ENCODE results near the gene ZCCHC13. TPM values are rescaled to one million over a fixed set of nuclear protein-coding genes. Genes with fewer than 3 reads are reported as not detected.

ZCCHC13 gene
- total and polyA plus RNA-seq, 9 of the 15 experiments (the other 6 are each of a cell fraction or from before 2014, with no cell fraction given): not detected

GRCh38 chrX:74277320-74277719 is 26.7 kb upstream of the ZCCHC13 start:
- in situ Hi-C loops (cut with MboI): no loop called here
- 94% methylated on average over 3 of the region's 3 CpGs for WGBS (ENCODE audit: insufficient coverage, low coverage, missing lambda C conversion rate)
- ATAC-seq: no peak; the same call in 2 of the 3 replicates
- Histone ChIP-seq H3K4me1 (replicated peaks in 1 of 2; ENCODE audit: control insufficient read depth in 2 of 2, insufficient read depth in 2 of 2, low read length in 2 of 2) (no peaks in the 10 kb centered on the region; a peak in 1 of 5 replicates), H3K4me2 (ENCODE audit: insufficient read depth, low read length) (no peak overlapping the region), H3K9ac (ENCODE audit: insufficient read depth in 1 of 2, low read depth in 2 of 2, low read length in 2 of 2) (no peak overlapping the region), H3K9me3 (replicated peaks; ENCODE audit: control insufficient read depth, insufficient read depth, low read depth, low read length) (no peaks in the 10 kb centered on the region), H3K27ac (ENCODE audit: extremely low read depth, low read depth, low read length) (no peak overlapping the region; the same call in 2 of the 3 replicates), H3K4me3 (no peak overlapping the region), H2AFZ (ENCODE audit: low read depth, low read length) (no peak overlapping the region), H3K79me2 (ENCODE audit: control insufficient read depth, insufficient read depth, low read length) (no peaks in the 10 kb centered on the region), H3K9me1 (ENCODE audit: control insufficient read depth, insufficient read depth, low read length) (no peaks in the 10 kb centered on the region), H3K27me3 (ENCODE audit: control insufficient read depth in 2 of 2, insufficient read depth in 2 of 2, low read length in 2 of 2) (no peaks in the 10 kb centered on the region), H4K20me1 (replicated peaks; ENCODE audit: control insufficient read depth, insufficient read depth, low read length) (no peaks in the 10 kb centered on the region), H3K36me3 (ENCODE audit: control insufficient read depth, insufficient read depth, low read length) (peaks cover 73% of the 10 kb centered on the region)
- ChIA-PET POLR2A (no interaction called here), CTCF (ENCODE audit: low intra/inter-chr PET ratio) (no interaction called here)
- intact Hi-C loops (cut with micrococcal nuclease): no loop called here
- no peak for FAIRE-seq
- DNase-seq (ENCODE audit: extremely low read depth in 1 of 4, low spot score in 3 of 4): no peak
- BruUV-seq (replicated peaks): no TSS peak
- no peak for TF ChIP-seq ZNF12 (CRISPR knock-in tag; IDR thresholded peaks at IDR 0.05)
- TF ChIP-seq BCLAF1 (IDR thresholded peaks at IDR 0.05; ENCODE audit: borderline replicate concordance in 1 of 2, control insufficient read depth in 1 of 2, low read depth in 2 of 2, low read length in 1 of 2): no peak
- TF ChIP-seq ILK (tag; IDR thresholded peaks at IDR 0.05; ENCODE audit: borderline replicate concordance, low read depth): no peak
- no peak for TF ChIP-seq UBTF (IDR thresholded peaks at IDR 0.05; ENCODE audit: borderline replicate concordance in 1 of 2, low read depth in 2 of 2, low read length in 2 of 2)
- no peak for TF ChIP-seq E4F1 (CRISPR knock-in tag; IDR thresholded peaks at IDR 0.05; ENCODE audit: borderline replicate concordance)
- TF ChIP-seq MXD1 (CRISPR knock-in tag; IDR thresholded peaks at IDR 0.05; ENCODE audit: borderline replicate concordance, poor library complexity, severe bottlenecking): no peak
- TF ChIP-seq ATF3 (IDR thresholded peaks at IDR 0.05): no peak
- no peak for TF ChIP-seq ATF3 (CRISPR knock-in tag; conservative IDR thresholded peaks at IDR 0.05)

All from K562 (cell line).